ENCODE results near the gene KIAA0753. TPM values are rescaled to one million over a fixed set of nuclear protein-coding genes. Genes with fewer than 3 reads are reported as not detected.

KIAA0753 gene
- total and polyA plus RNA-seq, 4 donors: 5.3 to 31.9 (median 12.8) TPM

DNA sequence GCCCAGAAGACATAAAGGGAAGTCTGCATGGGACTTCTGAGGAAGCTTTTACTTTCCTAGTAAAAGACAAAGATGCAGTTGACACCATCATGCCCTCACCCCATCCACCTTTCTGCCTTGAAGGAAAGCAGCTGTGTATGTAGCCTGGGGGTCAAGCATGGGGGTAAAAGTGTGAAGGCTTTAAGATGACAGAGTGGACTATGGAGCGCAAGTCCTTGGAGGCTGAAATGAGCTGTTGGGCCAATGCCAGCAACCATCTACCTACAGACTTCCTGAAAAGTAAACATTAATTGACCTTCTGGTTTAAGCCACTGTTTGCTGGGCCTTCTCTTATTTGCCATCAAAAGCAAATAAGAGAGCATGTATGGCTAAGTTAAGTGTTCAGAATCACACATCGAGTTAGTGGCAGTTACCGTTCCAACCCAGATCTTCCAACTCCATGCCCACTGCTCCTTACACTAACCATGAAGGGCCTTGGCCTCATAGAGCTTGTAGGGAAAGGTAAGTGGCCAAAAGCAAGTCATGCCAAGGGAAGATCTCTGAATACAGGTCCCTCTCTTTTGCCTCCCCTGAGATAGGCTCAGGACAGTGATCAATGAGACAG, 42.7 kb upstream of the KIAA0753 start:
- 63 to 81% methylated on average over 3 of the region's 3 CpGs for WGBS, 2 donors
- H3K27me3 ChIP-seq (ENCODE audit: control insufficient read depth in 3 of 3, insufficient read depth in 3 of 3, low read length in 2 of 3): peaks cover 0 to 3% (median 0%) of the 10 kb centered on the region in 3 donors
- no peaks in the 10 kb centered on the region for H3K4me1 ChIP-seq (ENCODE audit: control insufficient read depth in 5 of 5, insufficient read depth in 5 of 5, low read length in 5 of 5)
- DNase-seq (no peak), ATAC-seq (ENCODE audit: insufficient read depth, low FRiP score) (no peak)
- H3K36me3 ChIP-seq (ENCODE audit: control insufficient read depth in 4 of 4, insufficient read depth in 4 of 4, low read length in 4 of 4): no peaks in the 10 kb centered on the region
- H3K9me3 ChIP-seq (ENCODE audit: control insufficient read depth in 4 of 4, insufficient read depth in 3 of 4, low read length in 3 of 4): no peaks in the 10 kb centered on the region
- H3K27ac ChIP-seq (ENCODE audit: low read depth in 1 of 2, low read length in 1 of 2): no peak overlapping the region
- H3K4me3 ChIP-seq: no peak overlapping the region
- TF ChIP-seq, protein P1, sequence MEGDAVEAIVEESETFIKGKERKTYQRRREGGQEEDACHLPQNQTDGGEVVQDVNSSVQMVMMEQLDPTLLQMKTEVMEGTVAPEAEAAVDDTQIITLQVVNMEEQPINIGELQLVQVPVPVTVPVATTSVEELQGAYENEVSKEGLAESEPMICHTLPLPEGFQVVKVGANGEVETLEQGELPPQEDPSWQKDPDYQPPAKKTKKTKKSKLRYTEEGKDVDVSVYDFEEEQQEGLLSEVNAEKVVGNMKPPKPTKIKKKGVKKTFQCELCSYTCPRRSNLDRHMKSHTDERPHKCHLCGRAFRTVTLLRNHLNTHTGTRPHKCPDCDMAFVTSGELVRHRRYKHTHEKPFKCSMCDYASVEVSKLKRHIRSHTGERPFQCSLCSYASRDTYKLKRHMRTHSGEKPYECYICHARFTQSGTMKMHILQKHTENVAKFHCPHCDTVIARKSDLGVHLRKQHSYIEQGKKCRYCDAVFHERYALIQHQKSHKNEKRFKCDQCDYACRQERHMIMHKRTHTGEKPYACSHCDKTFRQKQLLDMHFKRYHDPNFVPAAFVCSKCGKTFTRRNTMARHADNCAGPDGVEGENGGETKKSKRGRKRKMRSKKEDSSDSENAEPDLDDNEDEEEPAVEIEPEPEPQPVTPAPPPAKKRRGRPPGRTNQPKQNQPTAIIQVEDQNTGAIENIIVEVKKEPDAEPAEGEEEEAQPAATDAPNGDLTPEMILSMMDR (IDR thresholded peaks at IDR 0.05; ENCODE audit: control extremely low read depth, extremely low read depth): no peak
- no peak overlapping the region for H3K9ac ChIP-seq (ENCODE audit: insufficient read depth in 1 of 2, low read length in 2 of 2)

DNA sequence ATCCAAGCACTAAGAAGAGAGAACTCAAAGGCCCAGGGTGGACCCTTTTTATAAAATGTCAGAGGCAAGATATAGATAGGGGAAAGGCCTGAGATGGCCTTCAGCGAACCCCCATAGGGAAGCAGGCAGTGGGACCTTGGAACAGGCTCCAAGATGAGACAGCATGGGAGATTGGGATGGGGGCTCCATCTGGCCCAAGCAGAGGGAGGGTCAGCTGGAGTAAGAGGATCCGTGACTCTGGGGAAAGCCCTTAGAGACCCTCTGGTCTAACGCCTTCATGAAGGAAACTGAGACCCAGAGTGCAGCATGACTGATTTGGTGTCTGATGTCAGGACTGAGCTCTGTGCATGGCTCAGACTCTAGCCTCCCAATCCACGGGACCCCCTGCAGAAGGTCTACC, 41.8 kb upstream of the KIAA0753 start:
- peaks cover 0 to 3% (median 0%) of the 10 kb centered on the region in 3 donors for H3K27me3 ChIP-seq (ENCODE audit: control insufficient read depth in 3 of 3, insufficient read depth in 3 of 3, low read length in 2 of 3)
- 88 to 95% methylated on average over 4 of the region's 4 CpGs for WGBS, 2 donors
- H3K4me1 ChIP-seq (ENCODE audit: control insufficient read depth in 5 of 5, insufficient read depth in 5 of 5, low read length in 5 of 5): no peaks in the 10 kb centered on the region
- no peaks in the 10 kb centered on the region for H3K36me3 ChIP-seq (ENCODE audit: control insufficient read depth in 4 of 4, insufficient read depth in 4 of 4, low read length in 4 of 4)
- no peak overlapping the region for H3K4me3 ChIP-seq
- H3K9me3 ChIP-seq (ENCODE audit: control insufficient read depth in 4 of 4, insufficient read depth in 3 of 4, low read length in 3 of 4): no peaks in the 10 kb centered on the region
- no peak overlapping the region for H3K9ac ChIP-seq (ENCODE audit: insufficient read depth in 1 of 2, low read length in 2 of 2)
- TF ChIP-seq, protein P1 (IDR thresholded peaks at IDR 0.05; ENCODE audit: control extremely low read depth, extremely low read depth): no peak
- no peak for DNase-seq
- H3K27ac ChIP-seq (ENCODE audit: low read depth in 1 of 2, low read length in 1 of 2): no peak overlapping the region
- ATAC-seq (ENCODE audit: insufficient read depth, low FRiP score): no peak

DNA sequence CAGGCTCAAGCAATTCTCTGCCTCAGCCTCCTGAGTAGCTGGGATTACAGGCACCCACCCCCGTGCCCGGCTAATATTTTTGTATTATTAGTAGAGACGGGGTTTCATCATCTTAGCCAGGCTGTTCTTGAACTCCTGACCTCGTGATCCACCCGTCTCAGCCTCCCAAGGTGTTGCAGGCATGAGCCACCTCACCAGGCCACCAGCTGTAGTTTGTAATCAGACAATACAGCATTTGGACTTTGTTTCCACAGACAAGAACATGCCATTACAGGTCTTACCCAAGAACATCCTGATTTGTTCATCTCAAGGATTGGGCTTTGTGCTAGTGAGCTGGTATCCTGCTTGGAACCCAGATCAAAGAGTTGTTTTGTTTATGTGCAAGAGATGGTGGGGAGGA, 41.2 kb upstream of the KIAA0753 start:
- ATAC-seq (ENCODE audit: insufficient read depth, low FRiP score): no peak
- DNase-seq: no peak
- TF ChIP-seq, protein P1 (IDR thresholded peaks at IDR 0.05; ENCODE audit: control extremely low read depth, extremely low read depth): no peak
- Histone ChIP-seq H3K9me3 (ENCODE audit: control insufficient read depth in 4 of 4, insufficient read depth in 3 of 4, low read length in 3 of 4) (no peaks in the 10 kb centered on the region), H3K4me3 (no peak overlapping the region), H3K4me1 (ENCODE audit: control insufficient read depth in 5 of 5, insufficient read depth in 5 of 5, low read length in 5 of 5) (no peaks in the 10 kb centered on the region), H3K36me3 (ENCODE audit: control insufficient read depth in 4 of 4, insufficient read depth in 4 of 4, low read length in 4 of 4) (no peaks in the 10 kb centered on the region), H3K9ac (ENCODE audit: insufficient read depth in 1 of 2, low read length in 2 of 2) (no peak overlapping the region), H3K27ac (ENCODE audit: low read depth in 1 of 2, low read length in 1 of 2) (no peak overlapping the region), H3K27me3 (ENCODE audit: control insufficient read depth in 3 of 3, insufficient read depth in 3 of 3, low read length in 2 of 3) (no peaks in the 10 kb centered on the region)
- WGBS, 2 donors: 76 to 89% methylated on average over 5 of the region's 5 CpGs

DNA sequence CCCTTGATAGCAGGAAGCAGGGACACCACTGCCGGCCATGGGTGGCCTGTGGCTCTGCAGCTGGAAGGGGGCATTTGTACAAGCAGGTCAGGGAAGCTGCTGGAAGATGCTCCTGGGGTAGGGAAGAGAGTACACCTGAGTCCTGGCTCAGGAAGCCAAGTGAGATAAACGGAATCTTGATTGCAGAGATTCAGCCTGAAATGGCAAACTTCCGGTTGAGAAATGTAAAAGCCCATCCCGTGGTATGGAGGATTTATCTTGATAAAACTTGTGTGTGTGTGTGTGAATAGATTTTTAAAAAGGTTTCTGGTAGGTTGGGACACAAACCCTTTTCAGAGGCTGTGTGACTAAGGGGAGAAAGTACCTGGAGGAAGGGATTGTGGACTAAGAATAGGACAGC, 40.7 kb upstream of the KIAA0753 start:
- Histone ChIP-seq H3K9ac (ENCODE audit: insufficient read depth in 1 of 2, low read length in 2 of 2) (no peak overlapping the region), H3K36me3 (ENCODE audit: control insufficient read depth in 4 of 4, insufficient read depth in 4 of 4, low read length in 4 of 4) (no peaks in the 10 kb centered on the region), H3K4me1 (ENCODE audit: control insufficient read depth in 5 of 5, insufficient read depth in 5 of 5, low read length in 5 of 5) (no peaks in the 10 kb centered on the region), H3K27ac (ENCODE audit: low read depth in 1 of 2, low read length in 1 of 2) (no peak overlapping the region), H3K27me3 (ENCODE audit: control insufficient read depth in 3 of 3, insufficient read depth in 3 of 3, low read length in 2 of 3) (no peaks in the 10 kb centered on the region), H3K9me3 (ENCODE audit: control insufficient read depth in 4 of 4, insufficient read depth in 3 of 4, low read length in 3 of 4) (no peaks in the 10 kb centered on the region), H3K4me3 (no peak overlapping the region)
- DNase-seq (no peak), ATAC-seq (ENCODE audit: insufficient read depth, low FRiP score) (no peak)
- TF ChIP-seq, protein P1 (IDR thresholded peaks at IDR 0.05; ENCODE audit: control extremely low read depth, extremely low read depth): no peak
- WGBS, 2 donors: 67 to 86% methylated on average over 4 of the region's 4 CpGs
